KOPT-K1 (cell line): ENCODE data around the gene CDC42EP3.

Experiments used
- H3K27ac ChIP-seq: fragments of 200-600 bp; sonication (generic); 2 replicates; pipeline ENCODE4 v1.5.1; 2016; ENCODE audit warnings: antibody characterized with exemption, mild to moderate bottlenecking, low read depth, low read length; ENCODE audit not compliant: poor library complexity, severe bottlenecking
- H3K36me3 ChIP-seq: fragments of 200-600 bp; sonication (generic); 2 replicates; pipeline ENCODE4 v1.5.1; 2017; ENCODE audit warnings: antibody characterized with exemption, mild to moderate bottlenecking, low read length, moderate library complexity; ENCODE audit not compliant: insufficient read depth
- H3K9me3 ChIP-seq: fragments of 200-600 bp; sonication (generic); 2 replicates; pipeline ENCODE4 v1.5.1; 2017; ENCODE audit warnings: antibody characterized with exemption, low read length, mild to moderate bottlenecking; ENCODE audit not compliant: insufficient read depth, poor library complexity, severe bottlenecking

The CDC42EP3 gene

GRCh38 chr2:37671009-37671815, at the start of gene CDC42EP3:
TSS of gene CDC42EP3 (minus strand) at chr2:37671642. CDS start at chr2:37646587, 25,055 bp downstream.
- H3K36me3 ChIP-seq, result no peaks in the 10 kb centered on the region
- H3K9me3 ChIP-seq, result peaks cover 9% of the 10 kb centered on the region
- H3K27ac ChIP-seq, result no peak within 1 kb of the TSS

- Histone ChIP-seq H3K27ac (no peak overlapping the region), H3K9me3 (no peaks in the 10 kb centered on the region), H3K36me3 (no peaks in the 10 kb centered on the region)
These were observed 49.7 kb upstream of the CDC42EP3 start for GRCh38 chr2:37721201-37721560.

GRCh38 chr2:37720533-37721200, 49.2 kb upstream of the CDC42EP3 start:
- Histone ChIP-seq H3K9me3 (no peaks in the 10 kb centered on the region), H3K27ac (no peak overlapping the region), H3K36me3 (no peaks in the 10 kb centered on the region)

GRCh38 chr2:37718515-37719161, 47.2 kb upstream of the CDC42EP3 start:
- Histone ChIP-seq H3K9me3 (peaks cover 8% of the 10 kb centered on the region), H3K27ac (no peak overlapping the region), H3K36me3 (no peaks in the 10 kb centered on the region)

GRCh38 chr2:37713258-37713700, 41.8 kb upstream of the CDC42EP3 start:
- Histone ChIP-seq H3K36me3 (no peaks in the 10 kb centered on the region), H3K9me3 (peaks cover 8% of the 10 kb centered on the region), H3K27ac (no peak overlapping the region)

- Histone ChIP-seq H3K27ac (no peak overlapping the region), H3K9me3 (peaks cover 8% of the 10 kb centered on the region), H3K36me3 (no peaks in the 10 kb centered on the region)
These were observed 40.4 kb upstream of the CDC42EP3 start for GRCh38 chr2:37711831-37712230.

GRCh38 chr2:37711308-37711731, 39.9 kb upstream of the CDC42EP3 start:
- H3K9me3 ChIP-seq, result peaks cover 8% of the 10 kb centered on the region
- no peak overlapping the region for H3K27ac ChIP-seq

GRCh38 chr2:37709111-37709510, 37.7 kb upstream of the CDC42EP3 start:
- Histone ChIP-seq H3K27ac (no peak overlapping the region), H3K36me3 (no peaks in the 10 kb centered on the region), H3K9me3 (no peaks in the 10 kb centered on the region)

More at GRCh38 chr2:37711308-37711731, 39.9 kb upstream of the CDC42EP3 start:
- no peaks in the 10 kb centered on the region for H3K36me3 ChIP-seq

- Histone ChIP-seq H3K27ac (no peak overlapping the region), H3K9me3 (no peaks in the 10 kb centered on the region), H3K36me3 (no peaks in the 10 kb centered on the region)
These were observed 36.7 kb upstream of the CDC42EP3 start for GRCh38 chr2:37708146-37708545.

- no peaks in the 10 kb centered on the region for H3K9me3 ChIP-seq
- H3K27ac ChIP-seq, result no peak overlapping the region
- no peaks in the 10 kb centered on the region for H3K36me3 ChIP-seq
These were observed 36.0 kb upstream of the CDC42EP3 start for GRCh38 chr2:37707393-37707792.

- H3K27ac ChIP-seq, result no peak overlapping the region
- H3K9me3 ChIP-seq, result no peaks in the 10 kb centered on the region
- no peaks in the 10 kb centered on the region for H3K36me3 ChIP-seq
These were observed 35.1 kb upstream of the CDC42EP3 start for GRCh38 chr2:37706334-37707183.

GRCh38 chr2:37705191-37705590, 33.7 kb upstream of the CDC42EP3 start:
- Histone ChIP-seq H3K9me3 (no peaks in the 10 kb centered on the region), H3K27ac (no peak overlapping the region), H3K36me3 (no peaks in the 10 kb centered on the region)

GRCh38 chr2:37698931-37699481, 27.6 kb upstream of the CDC42EP3 start:
- Histone ChIP-seq H3K27ac (no peak overlapping the region), H3K9me3 (no peaks in the 10 kb centered on the region), H3K36me3 (no peaks in the 10 kb centered on the region)

- no peaks in the 10 kb centered on the region for H3K36me3 ChIP-seq
- H3K9me3 ChIP-seq, result no peaks in the 10 kb centered on the region
- no peak overlapping the region for H3K27ac ChIP-seq
These were observed 23.9 kb upstream of the CDC42EP3 start for GRCh38 chr2:37695336-37695735.
